Spleen (tissue), 11 donors: ENCODE measurements around the gene HAUS3. TPM values are rescaled to one million over a fixed set of nuclear protein-coding genes. Genes with fewer than 3 reads are reported as not detected.
A peak's percentile ranks its signal among the peaks of the same experiment; 100 is the strongest.

Experiments
- DNase-seq: peaks from one replicate; pipeline ENCODE4 v3.0.0-alpha.2; 2020
- H3K27ac ChIP-seq, 8 donors: fragments of 200-600 bp; sonication (generic) in 7 of 8; 1 replicate in 4 of 8; 2 replicates in 4 of 8; pipeline versions ENCODE4 v1.5.0 to v1.8.0; 2016 to 2021; ENCODE audit warnings: inconsistent platforms in 4 of 8, mild to moderate bottlenecking in 4 of 8, moderate library complexity in 1 of 8
- H3K27me3 ChIP-seq, 7 donors: fragments of 200-600 bp; sonication (generic) in 6 of 7; replicated peaks in 1 of 7; 1 replicate in 4 of 7; 2 replicates in 3 of 7; pipeline versions ENCODE4 v1.5.0 to v1.8.0; 2016 to 2021; ENCODE audit warnings: inconsistent platforms in 3 of 7, mild to moderate bottlenecking in 1 of 7
- H3K36me3 ChIP-seq, 6 donors: fragments of 200-600 bp; sonication (generic) in 5 of 6; 1 replicate in 4 of 6; 2 replicates in 2 of 6; pipeline versions ENCODE4 v1.5.0 to v1.8.0; 2016 to 2021; ENCODE audit warnings: inconsistent platforms in 2 of 6
- H3K4me1 ChIP-seq, 6 donors: fragments of 200-600 bp; sonication (generic) in 5 of 6; 1 replicate in 3 of 6; 2 replicates in 3 of 6; pipeline versions ENCODE4 v1.5.0 to v1.8.0; 2016 to 2021; ENCODE audit warnings: inconsistent platforms in 3 of 6
- H3K4me3 ChIP-seq, 8 donors: fragments of 200-600 bp; sonication (generic) in 7 of 8; 1 replicate in 4 of 8; 2 replicates in 4 of 8; pipeline versions ENCODE4 v1.5.0 to v1.8.0; 2016 to 2021; ENCODE audit warnings: inconsistent platforms in 4 of 8, mild to moderate bottlenecking in 4 of 8, moderate library complexity in 2 of 8
- H3K9me3 ChIP-seq, 8 donors: fragments of 200-600 bp; sonication (generic) in 7 of 8; 1 replicate in 4 of 8; 2 replicates in 4 of 8; pipeline versions ENCODE4 v1.5.0 to v1.8.0; 2016 to 2021; ENCODE audit warnings: inconsistent platforms in 4 of 8
- CTCF ChIP-seq, 11 experiments: fragments of 200-600 bp in 7 of 11; fragments of 450-650 bp in 4 of 11; sonication (generic) in 4 of 11; IDR thresholded peaks in 8 of 11; conservative IDR thresholded peaks in 3 of 11; 1 replicate in 7 of 11; 2 replicates in 4 of 11; pipeline versions ENCODE4 v1.4.0 to v1.8.0; 2016 to 2021; ENCODE audit warnings: antibody characterized with exemption in 11 of 11, inconsistent platforms in 4 of 11, mild to moderate bottlenecking in 1 of 11
- POLR2A ChIP-seq, 3 donors: fragments of 450-650 bp; IDR thresholded peaks; one replicate each; pipeline ENCODE4 v1.5.1; 2017; ENCODE audit warnings: antibody characterized with exemption in 3 of 3, mild to moderate bottlenecking in 1 of 3
- POLR2AphosphoS5 ChIP-seq, 3 donors: sonication (generic); formaldehyde crosslinking; IDR thresholded peaks; one replicate each; pipeline ENCODE4 v1.5.1; 2017; ENCODE audit warnings: antibody characterized with exemption in 3 of 3
- WGBS, 5 donors: extraction: QIAGEN DNeasy Blood & Tissue Kit in 3 of 5; methylation state at CpG; one replicate each; pipeline versions ENCODE4 v1.1.5 to v1.1.7; 2013 to 2018; 5-methylcytosine and 5-hydroxymethylcytosine counted together
- intact Hi-C: fragments of 100-400 bp; cut with DNase I; formaldehyde crosslinking; loops from one replicate; pipeline ENCODE4 v1.15.0; 2023; ENCODE audit warnings: low total_unique reads
- polyA plus RNA-seq, 3 donors: library from polyadenylated mRNA; stranded (reverse); fragments of 200-250 nt; gene quantifications; one replicate each; pipeline ENCODE4 v1.2.1, GENCODE V29; 2013
- total RNA-seq, 7 donors: library from RNA; depleted of rRNA in 3 of 7; stranded (reverse); fragments of >200 nt in 3 of 7; fragmentation: NEBNext Ultra II Directional in 4 of 7; extraction: Animal tissue kit (Norgen Biotek cat#: 25700) in 4 of 7; gene quantifications; one replicate each; pipeline versions ENCODE4 v1.1.0 to v1.2.1, GENCODE V29; 2016 to 2021
- donor health status: healthy with polysubstance abuse.
- donor health status: DM: no; HTN: no; CAD: no; lungs with moderate emphysema.
- donor health status: DM: no; HTN: no; CAD: no.
- donor health status: Bipolar disorder and iron deficiency.
- donor health status: healthy.
- donor health status: DM: no; HTN: no; CAD: no.
- donor health status: DM: yes; HTN: yes; CAD: no.

HAUS3 gene
- total and polyA plus RNA-seq, 10 donors, result 10.3 to 22.4 (median 16.7) TPM

GRCh38 chr4:2284161-2284933 lies 42.4 kb upstream of the HAUS3 start:
- Histone ChIP-seq H3K36me3 (no peaks in the 10 kb centered on the region), H3K4me1 (peaks cover 4 to 26% (median 18%) of the 10 kb centered on the region in 6 donors), H3K4me3 (no peak overlapping the region), H3K27ac (no peak overlapping the region), H3K27me3 (no peaks in the 10 kb centered on the region), H3K9me3 (no peaks in the 10 kb centered on the region)
- TF ChIP-seq POLR2AphosphoS5 (IDR thresholded peaks at IDR 0.05) (no peak), CTCF (IDR thresholded peaks at IDR 0.05 in 8 of 11, conservative IDR thresholded peaks at IDR 0.05 in 3 of 11) (no peak), POLR2A (IDR thresholded peaks at IDR 0.05) (no peak)
- WGBS, 5 donors, result 92 to 96% (median 94%) methylated on average over 17 to 23 of the region's 23 CpGs
- DNase-seq, result peak; percentile 66
- intact Hi-C loops, result no loop called here

- Histone ChIP-seq H3K4me1 (peaks cover 4 to 24% (median 18%) of the 10 kb centered on the region in 6 donors), H3K27me3 (no peaks in the 10 kb centered on the region), H3K27ac (no peak overlapping the region), H3K4me3 (no peak overlapping the region), H3K36me3 (no peaks in the 10 kb centered on the region), H3K9me3 (no peaks in the 10 kb centered on the region)
- intact Hi-C loops, result no loop called here
- 91 to 97% (median 92%) methylated on average over 3 of the region's 3 CpGs for WGBS, 5 donors
- no peak for TF ChIP-seq CTCF (IDR thresholded peaks at IDR 0.05 in 8 of 11, conservative IDR thresholded peaks at IDR 0.05 in 3 of 11)
- no peak for TF ChIP-seq POLR2AphosphoS5 (IDR thresholded peaks at IDR 0.05)
- no peak for TF ChIP-seq POLR2A (IDR thresholded peaks at IDR 0.05)
- DNase-seq, result peak; percentile 1
These were observed 41.3 kb upstream of the HAUS3 start for GRCh38 chr4:2283199-2283711.

- no peaks in the 10 kb centered on the region for H3K36me3 ChIP-seq
- intact Hi-C loops, result no loop called here
- peak overlapping the region in 1 of 8 donors; percentile 15 for H3K4me3 ChIP-seq
- H3K27me3 ChIP-seq, result no peaks in the 10 kb centered on the region
- TF ChIP-seq CTCF (IDR thresholded peaks at IDR 0.05 in 8 of 11, conservative IDR thresholded peaks at IDR 0.05 in 3 of 11) (peak in 9 of 11 experiments; percentile 11 to 42 (median 24)), POLR2A (IDR thresholded peaks at IDR 0.05) (peak in 1 of 3 donors; percentile 58), POLR2AphosphoS5 (IDR thresholded peaks at IDR 0.05) (peak in 2 of 3 donors; percentile 77 to 94)
- DNase-seq, result peak; percentile 90
- 23 to 34% (median 26%) methylated on average over 7 to 10 of the region's 10 CpGs for WGBS, 5 donors
- H3K4me1 ChIP-seq, result peaks cover 4 to 24% (median 18%) of the 10 kb centered on the region in 6 donors
- peak overlapping the region; percentile 55 to 95 (median 68) for H3K27ac ChIP-seq
- H3K9me3 ChIP-seq, result no peaks in the 10 kb centered on the region
These were observed 39.8 kb upstream of the HAUS3 start for GRCh38 chr4:2281575-2282343.
